Endothelial cell (in vitro differentiated cells): Measurements from ENCODE around the gene KRT20. TPM values are rescaled to one million over a fixed set of nuclear protein-coding genes. Genes with fewer than 3 reads are reported as not detected.

ENCODE experiments used
- DNase-seq: peaks from one replicate; pipeline ENCODE4 v3.0.0; 2021; ENCODE audit warnings: low spot score
- H3K27ac Mint-ChIP-seq: one replicate; pipeline ENCODE4 v1.8.0; 2021; ENCODE audit warnings: mixed read lengths, inconsistent platforms; ENCODE audit not compliant: unreplicated experiment
- H3K27me3 Mint-ChIP-seq: one replicate; pipeline ENCODE4 v1.8.0; 2021; ENCODE audit warnings: mild to moderate bottlenecking, moderate library complexity, mixed read lengths, inconsistent platforms; ENCODE audit not compliant: unreplicated experiment
- H3K36me3 Mint-ChIP-seq: one replicate; pipeline ENCODE4 v1.8.0; 2021; ENCODE audit warnings: mild to moderate bottlenecking, low read depth, mixed read lengths, inconsistent platforms; ENCODE audit not compliant: unreplicated experiment
- H3K4me1 Mint-ChIP-seq: one replicate; pipeline ENCODE4 v1.8.0; 2021; ENCODE audit warnings: mild to moderate bottlenecking, mixed read lengths, inconsistent platforms; ENCODE audit not compliant: unreplicated experiment
- H3K4me3 Mint-ChIP-seq: one replicate; pipeline ENCODE4 v1.8.0; 2021; ENCODE audit warnings: mild to moderate bottlenecking, mixed read lengths, inconsistent platforms; ENCODE audit not compliant: unreplicated experiment
- H3K9me3 Mint-ChIP-seq: one replicate; pipeline ENCODE4 v1.8.0; 2021; ENCODE audit warnings: mixed read lengths, inconsistent platforms; ENCODE audit not compliant: unreplicated experiment
- CTCF ChIP-seq: fragments of 200-600 bp; sonication (generic); IDR thresholded peaks from one replicate; pipeline ENCODE4 v1.5.0; 2021; ENCODE audit warnings: antibody characterized with exemption; ENCODE audit not compliant: unreplicated experiment
- total RNA-seq: library from RNA; stranded (reverse); fragmentation: NEBNext Ultra II Directional; extraction: Animal tissue kit (Norgen Biotek cat#: 25700); gene quantifications from one replicate; pipeline ENCODE4 v1.2.1, GENCODE V29; 2021; ENCODE audit not compliant: unreplicated experiment

KRT20 gene
- total RNA-seq, 1 donor from 2014 or later = not detected

GRCh38 chr17:40839194-40839593 is 45.8 kb downstream of the KRT20 start:
- Mint-ChIP-seq H3K9me3 (no peaks in the 10 kb centered on the region), H3K4me1 (peaks cover 13% of the 10 kb centered on the region), H3K27me3 (no peaks in the 10 kb centered on the region), H3K4me3 (no peak overlapping the region), H3K27ac (no peak overlapping the region), H3K36me3 (no peaks in the 10 kb centered on the region)
- TF ChIP-seq CTCF = no peak
- DNase-seq = no peak

- Mint-ChIP-seq H3K36me3 (no peaks in the 10 kb centered on the region), H3K9me3 (no peaks in the 10 kb centered on the region), H3K27me3 (no peaks in the 10 kb centered on the region), H3K4me1 (peaks cover 12% of the 10 kb centered on the region), H3K4me3 (no peak overlapping the region), H3K27ac (no peak overlapping the region)
- no peak for TF ChIP-seq CTCF
- DNase-seq = no peak
Measured at GRCh38 chr17:40836020-40836419, 49.0 kb downstream of the KRT20 start.

GRCh38 chr17:40833882-40834281 is 51.2 kb downstream of the KRT20 start:
- Mint-ChIP-seq H3K9me3 (no peaks in the 10 kb centered on the region), H3K27ac (no peak overlapping the region), H3K27me3 (no peaks in the 10 kb centered on the region), H3K4me1 (peaks cover 4% of the 10 kb centered on the region), H3K36me3 (no peaks in the 10 kb centered on the region), H3K4me3 (no peak overlapping the region)
- TF ChIP-seq CTCF = no peak
- no peak for DNase-seq

GRCh38 chr17:40832840-40833239 is 52.2 kb downstream of the KRT20 start:
- Mint-ChIP-seq H3K27me3 (no peaks in the 10 kb centered on the region), H3K4me1 (peaks cover 11% of the 10 kb centered on the region), H3K36me3 (no peaks in the 10 kb centered on the region), H3K4me3 (no peak overlapping the region), H3K27ac (no peak overlapping the region), H3K9me3 (no peaks in the 10 kb centered on the region)
- no peak for DNase-seq
- TF ChIP-seq CTCF = no peak

- Mint-ChIP-seq H3K27ac (no peak overlapping the region), H3K27me3 (peaks cover 3% of the 10 kb centered on the region), H3K4me1 (peaks cover 18% of the 10 kb centered on the region), H3K9me3 (no peaks in the 10 kb centered on the region), H3K4me3 (no peak overlapping the region), H3K36me3 (peaks cover 4% of the 10 kb centered on the region)
- no peak for TF ChIP-seq CTCF
- DNase-seq = no peak
Measured at GRCh38 chr17:40830085-40830776, 54.8 kb downstream of the KRT20 start.
